KMS-11 (cell line): ENCODE results near the gene PDLIM1.

Source experiments
- H2AFZ ChIP-seq: fragments of 200-600 bp; sonication (generic); 2 replicates; pipeline ENCODE4 v1.6.1; 2016; ENCODE audit warnings: antibody characterized with exemption, mixed run types, low read depth
- H3K27ac ChIP-seq: fragments of 200-600 bp; sonication (generic); 2 replicates; pipeline ENCODE4 v1.6.1; 2016; ENCODE audit warnings: mild to moderate bottlenecking, mixed run types
- H3K27me3 ChIP-seq: fragments of 200-600 bp; sonication (generic); 2 replicates; pipeline ENCODE4 v1.6.1; 2017; ENCODE audit warnings: mild to moderate bottlenecking, low read depth, mixed run types, moderate library complexity; ENCODE audit not compliant: insufficient read depth
- H3K36me3 ChIP-seq: fragments of 200-600 bp; sonication (generic); 2 replicates; pipeline ENCODE4 v1.6.1; 2017; ENCODE audit warnings: mild to moderate bottlenecking, mixed run types; ENCODE audit not compliant: insufficient read depth
- H3K4me1 ChIP-seq: fragments of 200-600 bp; sonication (generic); 2 replicates; pipeline ENCODE4 v1.6.1; 2016; ENCODE audit warnings: mild to moderate bottlenecking, low read depth, mixed run types; ENCODE audit not compliant: poor library complexity, severe bottlenecking
- H3K4me2 ChIP-seq: fragments of 200-600 bp; sonication (generic); 2 replicates; pipeline ENCODE4 v1.7.0; 2016; ENCODE audit warnings: mild to moderate bottlenecking, mixed run types
- H3K4me3 ChIP-seq: fragments of 200-600 bp; sonication (generic); IDR thresholded peaks from 2 replicates; pipeline ENCODE4 v1.6.1; 2017; ENCODE audit warnings: low read depth, low read length, mixed read lengths; ENCODE audit not compliant: insufficient read depth
- H3K79me2 ChIP-seq: fragments of 200-600 bp; sonication (generic); 2 replicates; pipeline ENCODE4 v1.6.1; 2016; ENCODE audit warnings: low read depth, mixed run types; ENCODE audit not compliant: insufficient read depth
- H3K9ac ChIP-seq: fragments of 200-600 bp; sonication (generic); 2 replicates; pipeline ENCODE4 v1.6.1; 2016; ENCODE audit warnings: mild to moderate bottlenecking, mixed run types
- H4K20me1 ChIP-seq: fragments of 200-600 bp; sonication (generic); 2 replicates; pipeline ENCODE4 v1.6.1; 2016; ENCODE audit warnings: mild to moderate bottlenecking, mixed run types; ENCODE audit not compliant: insufficient read depth
- TF ChIP-seq, protein P1 (sequence below): fragments of 200-600 bp; sonication (generic); conservative IDR thresholded peaks from 2 replicates; pipeline ENCODE4 v1.6.1; 2017; ENCODE audit warnings: low read depth, mild to moderate bottlenecking, antibody characterized with exemption, low read length, moderate library complexity, mixed read lengths

Gene PDLIM1

DNA sequence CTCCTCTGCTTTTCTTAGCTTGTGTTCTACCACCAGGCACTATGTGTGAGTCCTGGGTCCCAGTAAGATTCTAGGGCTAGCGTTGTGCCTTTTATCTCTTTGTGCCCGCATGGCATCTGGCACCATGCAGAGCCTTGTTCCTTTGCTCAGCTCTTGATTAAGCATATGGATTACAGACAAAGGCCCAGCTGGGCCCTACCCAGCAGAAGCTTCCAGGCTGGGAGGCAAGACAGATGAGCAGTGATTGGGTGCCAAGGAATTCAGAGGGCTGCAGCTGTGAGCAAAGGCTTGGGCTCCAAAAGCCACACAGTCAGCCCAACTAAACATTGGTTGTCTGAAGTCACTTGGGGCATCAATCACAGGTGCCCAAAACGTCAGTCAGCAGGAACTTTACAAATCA, 94.8 kb downstream of the PDLIM1 start:
- Histone ChIP-seq H3K4me3 (no peak overlapping the region), H3K4me1 (no peaks in the 10 kb centered on the region), H3K27me3 (no peaks in the 10 kb centered on the region), H4K20me1 (no peaks in the 10 kb centered on the region), H3K9ac (no peak overlapping the region), H3K79me2 (no peaks in the 10 kb centered on the region), H3K27ac (no peak overlapping the region), H3K4me2 (no peak overlapping the region), H3K36me3 (no peaks in the 10 kb centered on the region), H2AFZ (no peak overlapping the region)
- TF ChIP-seq, protein P1, sequence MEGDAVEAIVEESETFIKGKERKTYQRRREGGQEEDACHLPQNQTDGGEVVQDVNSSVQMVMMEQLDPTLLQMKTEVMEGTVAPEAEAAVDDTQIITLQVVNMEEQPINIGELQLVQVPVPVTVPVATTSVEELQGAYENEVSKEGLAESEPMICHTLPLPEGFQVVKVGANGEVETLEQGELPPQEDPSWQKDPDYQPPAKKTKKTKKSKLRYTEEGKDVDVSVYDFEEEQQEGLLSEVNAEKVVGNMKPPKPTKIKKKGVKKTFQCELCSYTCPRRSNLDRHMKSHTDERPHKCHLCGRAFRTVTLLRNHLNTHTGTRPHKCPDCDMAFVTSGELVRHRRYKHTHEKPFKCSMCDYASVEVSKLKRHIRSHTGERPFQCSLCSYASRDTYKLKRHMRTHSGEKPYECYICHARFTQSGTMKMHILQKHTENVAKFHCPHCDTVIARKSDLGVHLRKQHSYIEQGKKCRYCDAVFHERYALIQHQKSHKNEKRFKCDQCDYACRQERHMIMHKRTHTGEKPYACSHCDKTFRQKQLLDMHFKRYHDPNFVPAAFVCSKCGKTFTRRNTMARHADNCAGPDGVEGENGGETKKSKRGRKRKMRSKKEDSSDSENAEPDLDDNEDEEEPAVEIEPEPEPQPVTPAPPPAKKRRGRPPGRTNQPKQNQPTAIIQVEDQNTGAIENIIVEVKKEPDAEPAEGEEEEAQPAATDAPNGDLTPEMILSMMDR = no peak

DNA sequence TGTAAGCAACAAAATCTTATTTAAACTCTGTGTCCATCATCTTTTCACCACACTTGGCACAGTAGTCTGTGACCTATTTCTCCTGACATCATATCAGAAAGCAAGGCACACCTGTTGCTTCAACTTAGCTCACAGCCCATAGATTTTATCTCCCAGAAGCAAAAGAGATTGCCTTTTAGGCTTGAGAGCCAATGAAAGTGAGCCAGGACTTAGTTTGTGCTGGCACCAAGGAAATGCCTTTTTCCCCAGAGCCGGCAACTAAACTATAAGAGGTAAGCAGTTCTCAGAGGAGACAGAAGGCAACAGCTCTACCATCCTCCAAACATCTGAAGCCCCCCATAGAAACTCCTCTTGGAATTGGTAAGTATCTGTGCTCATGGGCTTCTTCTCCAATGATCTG, 96.9 kb downstream of the PDLIM1 start, which contains the start of gene ACSM6:
ACSM6 (plus strand) TSS at position 295 of the 400 bp plus-strand sequence. CDS start 248 bp downstream, outside the sequence.
- Histone ChIP-seq H3K4me3 (no peak within 1 kb of the TSS), H3K4me2 (no peak within 1 kb of the TSS), H3K79me2 (no peaks in the 10 kb centered on the region), H3K4me1 (no peaks in the 10 kb centered on the region), H2AFZ (no peak within 1 kb of the TSS), H4K20me1 (no peaks in the 10 kb centered on the region), H3K9ac (no peak within 1 kb of the TSS), H3K36me3 (no peaks in the 10 kb centered on the region), H3K27me3 (no peaks in the 10 kb centered on the region), H3K27ac (no peak within 1 kb of the TSS)
- TF ChIP-seq, protein P1 = no peak

DNA sequence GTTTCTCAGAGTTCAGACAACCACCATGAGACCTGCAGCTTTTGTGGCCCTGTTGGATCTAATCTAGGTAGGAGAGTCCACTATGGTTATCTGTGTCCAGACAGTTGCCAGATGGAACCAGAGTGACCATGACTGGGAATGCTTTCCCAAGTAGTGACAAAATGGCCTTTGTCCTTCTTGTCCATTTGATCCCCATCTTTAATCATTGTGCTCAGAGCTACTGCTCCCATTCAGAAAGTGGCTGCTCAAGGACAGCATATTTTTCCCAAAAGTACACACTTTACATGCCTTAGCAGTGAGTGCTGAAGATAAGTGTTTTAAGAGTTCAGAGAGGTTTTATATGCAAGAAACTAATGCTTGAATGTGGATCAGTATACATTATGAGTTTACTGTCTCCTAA, 102.2 kb downstream of the PDLIM1 start:
- Histone ChIP-seq H3K27ac (no peak overlapping the region), H3K9ac (no peak overlapping the region), H3K36me3 (no peaks in the 10 kb centered on the region), H4K20me1 (no peaks in the 10 kb centered on the region), H3K4me1 (no peaks in the 10 kb centered on the region), H3K4me2 (no peak overlapping the region), H2AFZ (no peak overlapping the region), H3K4me3 (no peak overlapping the region), H3K79me2 (no peaks in the 10 kb centered on the region), H3K27me3 (no peaks in the 10 kb centered on the region)
- TF ChIP-seq, protein P1 = no peak

DNA sequence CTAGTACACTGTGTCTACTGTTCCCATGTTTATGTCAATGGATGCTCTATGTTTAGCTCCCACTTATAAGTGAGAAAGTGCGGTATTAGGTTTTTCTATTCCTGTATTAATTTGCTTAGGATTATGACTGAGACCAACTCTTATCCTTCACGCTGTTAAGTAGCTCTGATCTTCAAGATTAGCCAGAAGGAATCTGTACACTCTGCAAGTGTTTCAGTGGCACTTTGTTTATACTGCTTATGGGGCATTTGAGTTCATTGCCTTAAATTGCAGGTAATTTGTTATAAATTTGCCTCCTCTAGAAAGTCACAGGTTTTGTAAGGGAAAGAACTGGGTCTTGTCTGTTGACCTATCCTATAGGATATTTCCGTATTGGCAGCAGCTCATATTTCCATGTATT, 103.2 kb downstream of the PDLIM1 start:
- H3K4me1 ChIP-seq = peaks cover 4% of the 10 kb centered on the region
- no peak overlapping the region for H3K9ac ChIP-seq
- H3K36me3 ChIP-seq = no peaks in the 10 kb centered on the region
- H4K20me1 ChIP-seq = no peaks in the 10 kb centered on the region
- TF ChIP-seq, protein P1 = no peak
- no peak overlapping the region for H2AFZ ChIP-seq
- H3K27me3 ChIP-seq = no peaks in the 10 kb centered on the region
- no peak overlapping the region for H3K4me2 ChIP-seq
- H3K4me3 ChIP-seq = no peak overlapping the region
- no peak overlapping the region for H3K27ac ChIP-seq
- no peaks in the 10 kb centered on the region for H3K79me2 ChIP-seq
